ENCODE data around the gene RPTOR.

RPTOR gene

GRCh38 chr17:80826346-80826954 lies 281.8 kb downstream of the RPTOR start:
- Histone ChIP-seq H3K9me3 (ENCODE audit: insufficient read depth, low read depth, low read length) (no peaks in the 10 kb centered on the region), H3K4me3 (ENCODE audit: low read length) (no peak overlapping the region), H3K4me1 (ENCODE audit: insufficient read depth, low read length) (peaks cover 25% of the 10 kb centered on the region), H3K9ac (ENCODE audit: low read depth, low read length) (no peak overlapping the region), H3K36me3 (ENCODE audit: insufficient read depth, low read length) (peaks cover 13% of the 10 kb centered on the region), H3K27ac (ENCODE audit: low read depth, low read length) (no peak overlapping the region), H3K27me3 (ENCODE audit: insufficient read depth, low read length) (no peaks in the 10 kb centered on the region)
- 91% methylated on average over 23 of the region's 23 CpGs for WGBS

GRCh38 chr17:80826955-80827645 lies 282.5 kb downstream of the RPTOR start:
- 65% methylated on average over 20 of the region's 20 CpGs for WGBS
- Histone ChIP-seq H3K4me3 (ENCODE audit: low read length) (no peak overlapping the region), H3K36me3 (ENCODE audit: insufficient read depth, low read length) (peaks cover 13% of the 10 kb centered on the region), H3K9me3 (ENCODE audit: insufficient read depth, low read depth, low read length) (no peaks in the 10 kb centered on the region), H3K4me1 (ENCODE audit: insufficient read depth, low read length) (peaks cover 26% of the 10 kb centered on the region), H3K9ac (ENCODE audit: low read depth, low read length) (no peak overlapping the region), H3K27ac (ENCODE audit: low read depth, low read length) (no peak overlapping the region), H3K27me3 (ENCODE audit: insufficient read depth, low read length) (no peaks in the 10 kb centered on the region)

- Histone ChIP-seq H3K27ac (ENCODE audit: low read depth, low read length) (peak overlapping the region; percentile 22; the same call in 1 of the 2 replicates), H3K9ac (ENCODE audit: low read depth, low read length) (no peak overlapping the region), H3K4me3 (ENCODE audit: low read length) (no peak overlapping the region), H3K36me3 (ENCODE audit: insufficient read depth, low read length) (peaks cover 10% of the 10 kb centered on the region; the same call in 1 of the 2 replicates), H3K27me3 (ENCODE audit: insufficient read depth, low read length) (no peaks in the 10 kb centered on the region), H3K4me1 (ENCODE audit: insufficient read depth, low read length) (peaks cover 34% of the 10 kb centered on the region), H3K9me3 (ENCODE audit: insufficient read depth, low read depth, low read length) (no peaks in the 10 kb centered on the region)
- WGBS, result 39% methylated on average over 34 of the region's 34 CpGs
Measured at GRCh38 chr17:80827646-80828643, 283.3 kb downstream of the RPTOR start.

DNA sequence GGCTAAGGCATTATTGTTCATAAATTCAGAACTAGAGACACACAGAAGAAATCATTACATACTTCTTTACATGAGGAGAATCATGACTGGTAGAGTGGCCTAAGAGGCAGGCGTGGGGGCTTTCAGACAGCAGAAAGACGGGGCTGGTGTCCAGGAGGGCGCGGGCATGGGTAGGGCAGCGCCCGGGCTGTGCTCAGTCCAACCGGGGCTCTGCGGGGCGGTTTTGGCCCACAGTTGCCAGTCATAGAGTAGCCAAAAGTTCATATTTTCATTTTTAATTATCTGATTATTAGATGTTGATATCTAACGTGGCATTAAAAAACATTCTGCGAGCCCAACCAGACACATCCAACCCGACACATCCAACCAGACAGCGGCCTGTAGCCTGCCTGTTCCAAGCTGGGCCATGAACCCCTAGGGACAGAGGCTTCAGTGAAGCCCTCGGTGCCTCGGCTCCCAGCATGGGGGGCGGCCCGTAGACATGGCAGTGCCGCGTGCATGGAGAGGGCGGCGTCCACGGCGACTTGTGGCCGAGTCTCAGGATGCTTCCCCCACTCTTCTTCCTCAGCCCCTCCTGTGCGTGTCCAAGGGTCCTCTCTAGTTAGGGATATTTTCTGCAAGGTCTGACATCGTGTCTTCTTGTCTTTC lies 284.7 kb downstream of the RPTOR start:
- 94% methylated on average over 26 of the region's 26 CpGs for WGBS
- Histone ChIP-seq H3K27ac (ENCODE audit: low read depth, low read length) (no peak overlapping the region), H3K27me3 (ENCODE audit: insufficient read depth, low read length) (no peaks in the 10 kb centered on the region), H3K4me3 (ENCODE audit: low read length) (no peak overlapping the region), H3K9ac (ENCODE audit: low read depth, low read length) (no peak overlapping the region), H3K4me1 (ENCODE audit: insufficient read depth, low read length) (peaks cover 42% of the 10 kb centered on the region), H3K9me3 (ENCODE audit: insufficient read depth, low read depth, low read length) (no peaks in the 10 kb centered on the region), H3K36me3 (ENCODE audit: insufficient read depth, low read length) (0 out of 2 replicates have a peak, but pooled peaks cover 3% of the 10 kb centered on the region)

- Histone ChIP-seq H3K27me3 (ENCODE audit: insufficient read depth, low read length) (no peaks in the 10 kb centered on the region), H3K27ac (ENCODE audit: low read depth, low read length) (no peak overlapping the region), H3K4me1 (ENCODE audit: insufficient read depth, low read length) (peaks cover 42% of the 10 kb centered on the region), H3K36me3 (ENCODE audit: insufficient read depth, low read length) (0 out of 2 replicates have a peak, but pooled peaks cover 3% of the 10 kb centered on the region), H3K9me3 (ENCODE audit: insufficient read depth, low read depth, low read length) (no peaks in the 10 kb centered on the region), H3K4me3 (ENCODE audit: low read length) (no peak overlapping the region), H3K9ac (ENCODE audit: low read depth, low read length) (no peak overlapping the region)
- 95% methylated on average over 26 of the region's 27 CpGs for WGBS
Measured at GRCh38 chr17:80830020-80830780, 285.6 kb downstream of the RPTOR start.

GRCh38 chr17:80831491-80831890 lies 286.9 kb downstream of the RPTOR start:
- Histone ChIP-seq H3K4me1 (ENCODE audit: insufficient read depth, low read length) (peaks cover 41% of the 10 kb centered on the region), H3K9me3 (ENCODE audit: insufficient read depth, low read depth, low read length) (no peaks in the 10 kb centered on the region), H3K9ac (ENCODE audit: low read depth, low read length) (no peak overlapping the region), H3K27me3 (ENCODE audit: insufficient read depth, low read length) (no peaks in the 10 kb centered on the region), H3K36me3 (ENCODE audit: insufficient read depth, low read length) (no peaks in the 10 kb centered on the region), H3K4me3 (ENCODE audit: low read length) (no peak overlapping the region), H3K27ac (ENCODE audit: low read depth, low read length) (no peak overlapping the region)
- 95% methylated on average over 6 of the region's 6 CpGs for WGBS

- Histone ChIP-seq H3K9ac (ENCODE audit: low read depth, low read length) (peak overlapping the region; percentile 55; the same call in 1 of the 2 replicates), H3K4me1 (ENCODE audit: insufficient read depth, low read length) (peaks cover 33% of the 10 kb centered on the region), H3K4me3 (ENCODE audit: low read length) (peak overlapping the region; percentile 48; the same call in 1 of the 2 replicates), H3K9me3 (ENCODE audit: insufficient read depth, low read depth, low read length) (no peaks in the 10 kb centered on the region), H3K27me3 (ENCODE audit: insufficient read depth, low read length) (no peaks in the 10 kb centered on the region), H3K36me3 (ENCODE audit: insufficient read depth, low read length) (no peaks in the 10 kb centered on the region), H3K27ac (ENCODE audit: low read depth, low read length) (peak overlapping the region; percentile 92)
- WGBS, result 75% methylated on average over 12 of the region's 12 CpGs
Measured at GRCh38 chr17:80832266-80832676, 287.6 kb downstream of the RPTOR start.

- Histone ChIP-seq H3K4me3 (ENCODE audit: low read length) (peak overlapping the region; percentile 48), H3K4me1 (ENCODE audit: insufficient read depth, low read length) (peaks cover 26% of the 10 kb centered on the region), H3K36me3 (ENCODE audit: insufficient read depth, low read length) (no peaks in the 10 kb centered on the region), H3K27me3 (ENCODE audit: insufficient read depth, low read length) (no peaks in the 10 kb centered on the region), H3K9ac (ENCODE audit: low read depth, low read length) (peak overlapping the region; percentile 55), H3K9me3 (ENCODE audit: insufficient read depth, low read depth, low read length) (no peaks in the 10 kb centered on the region), H3K27ac (ENCODE audit: low read depth, low read length) (peak overlapping the region; percentile 92)
- WGBS, result 5% methylated on average over 25 of the region's 25 CpGs
Measured at GRCh38 chr17:80832888-80833583, 288.4 kb downstream of the RPTOR start.

GRCh38 chr17:80833952-80834892 lies 289.6 kb downstream of the RPTOR start:
- Histone ChIP-seq H3K27ac (ENCODE audit: low read depth, low read length) (no peak overlapping the region), H3K36me3 (ENCODE audit: insufficient read depth, low read length) (no peaks in the 10 kb centered on the region), H3K27me3 (ENCODE audit: insufficient read depth, low read length) (no peaks in the 10 kb centered on the region), H3K9ac (ENCODE audit: low read depth, low read length) (no peak overlapping the region), H3K9me3 (ENCODE audit: insufficient read depth, low read depth, low read length) (no peaks in the 10 kb centered on the region), H3K4me1 (ENCODE audit: insufficient read depth, low read length) (peaks cover 16% of the 10 kb centered on the region), H3K4me3 (ENCODE audit: low read length) (no peak overlapping the region)
- WGBS, result 93% methylated on average over 41 of the region's 42 CpGs
